Measurements from ENCODE around the gene NISCH. TPM values are rescaled to one million over a fixed set of nuclear protein-coding genes. Genes with fewer than 3 reads are reported as not detected.

NISCH gene
- 117 TPM for total RNA-seq

GRCh38 chr3:52455283-52456168, at the start of gene NISCH:
Gene NISCH (plus strand): TSS chr3:52455604. CDS start chr3:52455642, 38 bp downstream.

GRCh38 chr3:52444860-52445793, 10.3 kb upstream of the NISCH start, which contains the start of gene SEMA3G:
Gene SEMA3G (minus strand): TSS chr3:52445103. CDS start chr3:52445027, 76 bp downstream.

GRCh38 chr3:52453496-52454249, 1.7 kb upstream of the NISCH start, which contains the start of gene TNNC1:
Gene TNNC1 (minus strand): TSS chr3:52454041. CDS start chr3:52454015, 26 bp downstream.

GRCh38 chr3:52494886-52495495, 39.6 kb downstream of the NISCH start, which contains the start of gene STAB1:
Gene STAB1 (plus strand): TSS chr3:52495338. CDS start chr3:52495414, 76 bp downstream.

GRCh38 chr3:52533623-52534280, 78.3 kb downstream of the NISCH start, which contains the start of gene NT5DC2:
Gene NT5DC2 (minus strand): TSS chr3:52533857. CDS start chr3:52533737, 120 bp downstream.

GRCh38 chr3:52536369-52537164, 81.2 kb downstream of the NISCH start, which contains the start of gene UQCC5:
Gene UQCC5 (plus strand): TSS chr3:52536605. CDS start chr3:52536756, 151 bp downstream.

Other genes with a start within 250 kb of the NISCH start
- gene TLR9, start 230.0 kb upstream of the NISCH start, total RNA-seq = not detected
- gene TWF2, start 216.4 kb upstream of the NISCH start, total RNA-seq = 36.0 TPM
- 15.0 TPM for gene PPM1M, start 209.8 kb upstream of the NISCH start, total RNA-seq
- gene WDR82, start 177.0 kb upstream of the NISCH start, total RNA-seq = 74.4 TPM
- gene GLYCTK, start 167.8 kb upstream of the NISCH start, total RNA-seq = 22.8 TPM
- gene DNAH1, start 139.3 kb upstream of the NISCH start, total RNA-seq = 13.1 TPM
- 61.2 TPM for gene BAP1, start 45.6 kb upstream of the NISCH start, total RNA-seq
- gene PHF7, start 44.9 kb upstream of the NISCH start, total RNA-seq = 8.2 TPM
- 10.2 TPM for gene SEMA3G, start 10.5 kb upstream of the NISCH start, total RNA-seq
- 97.2 TPM for gene TNNC1, start 1.6 kb upstream of the NISCH start, total RNA-seq
- 95.8 TPM for gene STAB1, start 39.7 kb downstream of the NISCH start, total RNA-seq
- 48.9 TPM for gene NT5DC2, start 78.3 kb downstream of the NISCH start, total RNA-seq
- gene UQCC5, start 81.0 kb downstream of the NISCH start, total RNA-seq = 12.3 TPM
- gene PBRM1, start 230.3 kb downstream of the NISCH start, total RNA-seq = 72.1 TPM
- gene GNL3, start 230.4 kb downstream of the NISCH start, total RNA-seq = 55.5 TPM